NCI-H1048 (cell line): ENCODE results near the gene POLR2C.

Experiments used
- DNase-seq: peaks from one replicate; lab custom pipeline; 2025; lab: John Stamatoyannopoulos, UW

Gene POLR2C

GRCh38 chr16:57452021-57452420 is 10.5 kb upstream of the POLR2C start:
- DNase-seq: no peak

GRCh38 chr16:57462978-57463362 is 491 bp downstream of the POLR2C start:
- DNase-seq: no peak

DNA sequence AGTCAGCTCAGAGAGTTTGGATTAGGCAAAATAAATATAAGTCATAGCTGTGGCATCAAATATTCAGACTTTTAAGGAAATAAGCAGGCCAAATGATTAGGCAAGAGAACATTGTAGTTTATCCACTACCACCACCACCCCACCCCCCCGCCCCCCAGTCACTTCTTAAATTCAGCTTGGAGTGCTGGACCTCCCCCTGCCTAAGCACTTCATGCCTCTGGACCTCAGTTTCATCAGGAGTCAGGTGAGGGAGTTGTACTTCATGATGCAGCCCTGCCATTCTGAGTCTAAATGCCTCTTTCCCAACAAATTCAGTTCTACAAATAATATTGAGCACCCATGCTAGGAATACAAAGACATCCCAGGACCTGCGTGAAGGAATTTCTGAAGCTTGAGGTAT is 2.0 kb downstream of the POLR2C start:
- no peak for DNase-seq

- DNase-seq: no peak
Observed at GRCh38 chr16:57468346-57468745, 5.9 kb downstream of the POLR2C start.

DNA sequence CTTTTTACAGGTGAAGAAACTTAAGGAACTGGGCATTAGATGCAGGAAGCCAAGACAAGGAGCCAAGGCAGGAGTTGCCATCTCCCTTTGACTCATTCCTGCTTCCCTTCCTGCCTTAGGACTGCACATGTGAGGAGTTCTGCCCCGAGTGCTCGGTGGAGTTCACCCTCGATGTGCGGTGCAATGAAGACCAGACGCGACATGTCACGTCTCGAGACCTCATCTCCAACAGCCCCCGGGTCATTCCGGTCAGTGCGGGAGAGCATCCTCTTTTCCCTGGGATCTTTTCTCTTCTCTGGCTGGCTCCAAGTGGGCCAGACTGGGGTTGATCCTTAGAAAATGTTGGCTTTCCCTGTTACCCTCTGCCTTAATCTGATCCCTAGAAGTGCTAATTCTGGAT is 6.6 kb downstream of the POLR2C start:
- no peak for DNase-seq

- no peak for DNase-seq
Observed at GRCh38 chr16:57469917-57470470, 7.5 kb downstream of the POLR2C start.

GRCh38 chr16:57470711-57471110 is 8.2 kb downstream of the POLR2C start:
- DNase-seq: no peak

- DNase-seq: no peak
Observed at GRCh38 chr16:57471209-57471608, 8.7 kb downstream of the POLR2C start.

DNA sequence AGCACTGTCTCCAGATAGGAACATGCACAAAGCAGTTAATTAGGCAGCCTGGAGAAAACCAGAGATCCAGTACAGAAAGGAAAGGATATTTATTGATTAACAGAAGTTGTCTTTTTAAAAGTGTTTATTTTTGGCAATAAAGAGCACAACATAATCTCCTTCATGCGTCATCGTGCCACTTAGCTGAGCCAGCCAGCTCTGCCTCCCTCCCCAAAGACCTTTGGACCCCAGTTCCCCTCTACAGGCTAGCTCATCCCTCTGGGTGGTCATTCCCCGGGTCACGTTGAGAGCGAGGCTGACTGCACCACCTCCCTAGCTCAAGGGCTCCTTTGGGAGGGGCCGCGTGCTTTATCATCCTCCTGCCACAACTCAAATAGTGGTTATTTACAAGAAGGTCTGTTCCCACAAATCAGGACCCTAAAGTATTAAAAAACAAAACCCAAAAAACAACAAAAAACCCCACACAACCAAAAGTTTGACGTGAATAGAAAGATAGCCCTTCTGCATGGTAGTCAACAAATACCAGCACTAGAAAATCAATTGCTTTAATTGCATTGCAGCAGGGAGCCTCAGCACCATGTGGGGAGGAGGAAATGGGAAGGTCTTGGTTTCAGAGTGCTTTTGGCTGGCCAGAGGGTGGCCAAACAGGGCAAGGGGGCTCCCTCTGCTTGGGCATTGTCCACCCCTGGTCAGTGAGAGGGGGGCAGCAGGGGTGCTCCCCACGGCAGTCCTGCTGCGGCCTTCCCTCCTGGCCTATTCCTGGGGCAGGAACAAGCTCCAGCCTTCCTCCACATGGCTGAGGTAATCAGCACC is 9.6 kb downstream of the POLR2C start:
- DNase-seq: no peak

DNA sequence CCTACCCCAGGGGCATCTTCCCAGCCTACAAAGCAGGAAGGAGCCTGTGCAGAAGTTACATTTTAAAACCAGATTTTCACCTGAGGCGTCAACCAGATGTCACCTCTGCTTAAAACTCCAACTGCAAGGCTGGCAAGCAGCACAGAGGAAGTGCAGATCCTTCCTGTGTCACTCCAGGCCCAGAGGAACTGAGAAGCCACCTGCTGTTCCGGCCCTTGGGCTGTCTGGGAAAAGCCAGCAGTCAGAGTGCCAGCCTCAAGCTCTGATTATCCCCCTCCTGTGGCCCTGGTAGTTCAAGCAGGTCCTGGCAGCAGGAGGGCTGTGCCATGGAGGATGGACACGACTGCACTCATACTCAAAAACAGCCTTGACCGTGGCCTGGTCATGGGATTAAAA is 10.2 kb downstream of the POLR2C start:
- DNase-seq: no peak

DNA sequence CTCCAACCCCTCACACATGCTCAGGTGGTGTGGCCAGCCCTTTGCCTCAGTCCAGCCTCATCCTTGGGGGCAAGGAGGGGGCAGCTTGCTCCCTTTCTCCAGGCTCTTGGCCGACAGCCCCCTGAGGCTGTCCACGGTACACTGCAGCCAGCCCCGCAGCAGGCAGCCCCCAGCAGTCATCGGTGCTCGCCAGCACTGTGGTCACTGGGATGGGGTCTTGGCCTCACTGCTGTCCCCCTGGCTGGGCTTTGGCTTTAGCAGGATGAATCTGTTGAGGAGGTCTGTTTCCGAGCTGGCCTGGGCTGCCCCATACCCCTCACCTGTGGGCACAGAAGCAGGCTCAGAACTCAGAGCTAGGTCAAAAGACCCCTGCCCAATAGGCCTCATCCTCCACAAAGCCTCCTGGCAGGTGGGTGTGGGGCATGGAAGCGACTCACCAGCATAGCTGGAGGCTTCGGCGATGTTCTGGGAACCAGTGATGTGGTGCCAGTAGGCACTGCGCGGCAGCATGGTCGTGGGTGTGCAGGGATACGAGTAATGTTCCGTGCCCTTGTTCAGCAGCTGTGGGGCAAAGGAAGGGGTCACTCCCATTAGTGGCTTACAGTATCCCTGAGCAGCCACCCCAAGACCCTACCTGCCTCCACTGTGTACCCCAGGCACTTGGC is 10.8 kb downstream of the POLR2C start:
- DNase-seq: no peak

DNA sequence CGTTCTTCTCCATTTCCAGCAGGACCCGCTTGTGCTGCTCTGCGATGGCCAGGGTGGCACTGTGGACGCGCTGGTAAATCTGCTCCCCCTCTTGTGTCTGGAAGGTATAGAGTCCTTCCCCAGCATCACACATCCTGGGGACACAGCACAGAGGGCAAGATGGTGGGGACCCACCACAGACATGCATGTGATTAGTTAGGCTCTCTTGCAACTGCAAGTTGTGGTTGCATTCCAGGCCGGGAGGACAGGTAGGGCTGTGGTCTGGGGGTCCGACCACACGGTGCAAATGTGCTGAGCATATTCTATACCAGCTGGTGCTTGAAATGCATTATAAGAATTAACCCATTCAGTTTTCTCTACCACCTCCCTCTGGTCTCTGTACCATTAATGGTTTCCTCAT is 11.4 kb downstream of the POLR2C start:
- DNase-seq: no peak

DNA sequence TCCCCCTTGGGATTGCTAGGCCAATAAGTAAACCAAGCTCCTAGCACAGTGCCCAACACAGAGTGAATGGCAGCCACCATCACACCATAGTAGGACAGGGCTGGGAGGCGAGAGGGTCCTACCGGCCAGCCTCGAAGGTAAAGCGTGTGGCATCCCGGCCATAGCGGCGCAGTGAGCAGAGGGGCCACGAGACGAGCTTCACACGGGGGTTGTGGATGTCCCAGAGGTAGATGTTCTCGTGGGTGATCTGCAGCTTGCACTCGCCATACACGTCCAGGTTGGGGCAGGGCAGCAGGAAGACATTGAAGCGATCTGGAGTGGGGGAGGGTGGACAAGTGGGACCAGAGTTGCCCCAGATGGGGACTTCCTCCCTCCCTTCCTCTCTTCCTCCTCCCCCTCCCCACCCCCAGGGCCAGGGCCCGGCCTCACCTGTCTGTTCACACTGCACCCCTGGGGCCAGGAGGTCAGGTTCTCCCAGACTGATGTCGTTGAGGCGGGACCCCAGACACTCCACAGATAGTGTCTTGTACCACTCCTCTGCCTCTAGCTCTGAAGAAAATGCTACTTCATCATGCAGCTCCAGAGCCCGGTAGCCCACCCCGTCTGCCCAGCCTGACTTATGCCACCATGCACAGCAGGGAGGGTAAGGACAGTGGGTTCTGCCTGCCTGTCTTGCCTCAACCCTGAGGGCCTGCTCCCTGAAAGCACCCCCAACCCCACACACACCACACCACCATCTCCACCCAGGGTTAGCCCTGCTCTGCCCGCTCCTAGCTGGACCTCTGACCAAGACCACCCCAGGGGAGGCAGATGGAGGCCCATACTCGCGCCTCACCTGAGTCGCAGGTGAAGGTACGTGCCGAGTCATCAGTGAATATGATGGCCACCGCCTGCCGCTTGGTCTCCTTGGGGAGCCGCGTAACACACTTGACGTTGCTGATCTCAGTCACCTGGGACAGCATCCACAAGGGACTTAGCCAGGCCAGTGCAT is 12.5 kb downstream of the POLR2C start:
- no peak for DNase-seq

- no peak for DNase-seq
Observed at GRCh38 chr16:57475711-57476339, 13.3 kb downstream of the POLR2C start.

GRCh38 chr16:57476546-57477410 is 14.3 kb downstream of the POLR2C start:
- no peak for DNase-seq

DNA sequence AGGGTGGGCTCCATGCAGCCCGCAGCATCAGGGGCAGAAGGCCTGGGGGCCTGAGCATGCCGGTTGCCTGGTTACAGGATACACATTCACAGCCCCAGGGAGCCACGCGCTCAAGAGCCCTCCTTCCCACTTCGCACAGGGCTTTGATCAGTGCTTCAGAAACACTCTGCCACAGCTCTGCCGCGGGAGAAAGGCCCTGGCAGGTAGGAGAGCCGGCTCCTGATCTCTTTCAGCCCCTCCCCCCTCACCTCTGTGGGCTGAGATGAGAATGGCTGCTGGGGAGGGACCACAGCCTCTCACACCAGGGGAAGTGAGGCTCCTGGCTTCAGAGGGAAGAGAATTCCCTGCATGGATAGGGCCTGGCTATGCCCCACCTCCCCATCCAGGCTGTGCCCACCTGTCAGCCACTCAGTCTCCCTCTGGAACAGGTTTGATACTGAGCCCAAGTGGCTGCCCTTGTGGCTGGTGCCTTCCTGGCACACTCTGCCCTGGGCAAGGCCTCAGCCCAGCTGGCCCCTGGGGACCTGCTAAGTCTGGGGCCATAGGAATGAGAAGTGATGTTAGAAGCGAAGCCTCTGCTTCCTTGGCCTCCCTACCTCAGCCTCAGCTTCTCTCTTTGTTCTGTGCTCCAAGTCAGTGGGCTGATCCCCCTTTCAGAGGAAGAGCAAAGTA is 15.2 kb downstream of the POLR2C start:
- no peak for DNase-seq

- no peak for DNase-seq
Observed at GRCh38 chr16:57478396-57479204, 16.1 kb downstream of the POLR2C start.

DNA sequence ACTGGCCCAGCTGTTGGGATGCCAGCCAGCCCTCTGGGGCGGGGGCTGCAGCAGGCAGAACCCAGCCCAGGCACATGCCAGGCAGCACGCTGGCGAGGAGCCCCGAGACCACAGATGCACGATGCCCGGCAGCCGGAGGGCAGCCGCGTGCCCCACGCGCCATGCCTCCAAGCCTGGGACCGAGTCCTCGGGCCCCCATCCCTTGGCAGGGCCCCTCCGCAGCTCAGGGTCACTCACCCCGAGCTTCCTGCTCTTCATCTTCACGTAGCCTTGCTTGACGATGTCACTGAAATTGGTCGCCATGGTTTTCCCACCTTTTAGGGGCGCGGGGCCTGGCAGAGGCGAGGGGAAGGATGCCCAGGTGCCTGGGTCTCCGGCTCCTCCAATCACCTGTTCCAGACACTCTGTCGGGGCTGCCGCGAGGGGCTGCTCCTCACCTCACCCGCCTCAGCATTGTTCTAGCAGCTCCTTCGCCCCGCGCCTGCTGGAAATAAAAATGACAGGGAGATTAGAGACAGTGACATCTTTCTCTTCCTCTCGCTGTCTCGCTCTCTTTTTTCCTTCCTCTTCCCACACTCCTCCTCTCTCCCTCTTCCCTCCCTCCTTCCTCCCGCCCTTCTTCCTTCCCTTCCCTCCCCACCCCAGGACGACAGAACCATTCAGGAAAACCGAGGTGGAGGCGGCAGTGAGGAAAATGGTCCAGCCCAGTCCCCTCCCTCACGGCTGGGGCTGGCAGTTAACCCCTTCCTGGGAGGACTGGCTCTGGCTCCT is 16.9 kb downstream of the POLR2C start:
- DNase-seq: no peak
